Activated effector memory CD4-positive, alpha-beta T cell treated with anti-CD3 and anti-CD28 coated beads, Interleukin-2, amount 50 U/mL, for 16 hours (primary cell): ENCODE data around the gene FHAD1.
"Not testable (repeated sequence)": the region's sequence is repeated elsewhere in the genome, so short reads cannot be mapped to it uniquely, and the experiment has no call there.

Experiments
- DNase-seq: peaks from one replicate; pipeline ENCODE4 v3.0.0-alpha.2; 2020

Gene FHAD1

DNA sequence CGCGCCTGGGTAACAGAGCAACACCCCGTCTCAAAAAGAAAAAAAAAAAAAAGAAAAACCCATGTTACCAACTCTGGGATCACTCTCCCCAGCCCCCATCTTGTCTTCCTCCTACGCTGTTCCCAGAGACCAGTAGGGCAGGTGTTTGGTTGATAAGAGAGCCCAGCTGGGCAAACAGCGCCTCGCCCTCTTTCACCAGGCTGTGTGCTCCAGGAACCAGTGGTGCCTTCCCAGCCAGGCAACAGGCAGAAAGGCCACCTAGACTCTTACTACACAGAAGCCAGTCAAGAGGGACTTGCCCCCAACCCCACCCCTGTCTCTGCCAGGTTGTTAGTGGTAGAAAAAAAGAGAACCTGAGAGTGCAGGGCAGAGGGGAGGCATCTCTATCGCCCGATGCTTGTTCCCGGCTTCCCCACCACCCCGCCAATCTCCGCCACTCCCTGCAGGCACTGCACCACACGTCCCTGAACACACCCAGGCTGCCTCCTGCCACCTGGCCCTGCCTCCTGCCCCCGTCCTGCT lies 177.2 kb downstream of the FHAD1 start:
- no peak for DNase-seq

DNA sequence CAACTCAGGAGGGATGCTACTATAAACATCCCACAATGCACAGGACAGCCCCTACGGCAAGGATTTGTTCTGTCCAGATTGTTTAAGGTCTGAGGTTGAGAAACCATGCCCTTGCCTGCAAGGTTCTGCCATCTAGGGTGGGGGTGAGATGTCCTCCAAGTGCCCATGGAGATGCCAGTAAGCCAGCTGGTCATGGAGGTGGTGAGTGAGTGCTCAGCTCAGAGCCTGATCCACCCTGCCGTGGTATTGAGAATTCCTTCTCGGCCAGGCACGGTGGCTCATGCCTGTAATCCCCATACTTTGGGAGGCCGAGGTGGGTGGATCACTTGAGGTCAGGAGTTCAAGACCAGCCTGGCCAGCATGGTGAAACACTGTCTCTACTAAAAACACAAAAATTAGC lies 178.0 kb downstream of the FHAD1 start:
- no peak for DNase-seq

DNA sequence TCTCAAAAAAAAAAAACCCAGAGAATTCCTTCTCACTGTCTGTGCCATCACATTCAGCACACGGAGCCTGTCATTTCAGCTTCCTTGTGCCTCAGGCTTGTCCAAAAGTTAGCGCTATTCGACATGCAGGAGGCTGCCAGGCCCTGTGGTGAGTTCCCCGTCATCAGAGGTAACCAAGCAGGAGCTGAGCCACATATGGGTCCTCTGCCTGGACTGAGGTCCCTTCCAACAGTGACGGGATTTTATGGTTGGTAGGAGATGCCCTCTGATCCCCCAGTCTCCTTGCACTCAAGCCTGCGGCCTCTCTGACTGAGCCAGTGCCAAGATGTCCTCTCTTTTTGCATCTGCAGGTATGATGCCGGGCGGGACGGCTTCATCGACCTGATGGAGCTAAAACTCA lies 178.5 kb downstream of the FHAD1 start:
- DNase-seq, result no peak

DNA sequence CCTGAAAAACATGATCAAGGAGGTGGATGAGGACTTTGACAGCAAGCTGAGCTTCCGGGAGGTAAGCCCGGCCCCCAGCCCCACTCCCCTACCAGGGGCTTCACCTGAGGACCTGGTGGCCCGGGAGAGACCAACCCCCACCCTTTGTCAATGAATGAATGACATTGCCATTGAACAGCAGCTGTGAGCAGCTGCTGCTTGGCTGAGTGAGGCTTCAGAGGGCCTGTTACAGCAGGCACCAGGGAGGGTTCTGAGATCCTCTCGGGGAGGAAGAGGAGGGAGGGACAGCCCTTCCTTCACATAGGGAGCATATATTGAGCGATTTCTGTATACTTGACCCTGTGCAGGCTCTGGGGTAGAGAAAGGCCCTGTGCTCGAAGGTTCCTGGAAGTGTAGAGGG lies 178.9 kb downstream of the FHAD1 start:
- no peak for DNase-seq

DNA sequence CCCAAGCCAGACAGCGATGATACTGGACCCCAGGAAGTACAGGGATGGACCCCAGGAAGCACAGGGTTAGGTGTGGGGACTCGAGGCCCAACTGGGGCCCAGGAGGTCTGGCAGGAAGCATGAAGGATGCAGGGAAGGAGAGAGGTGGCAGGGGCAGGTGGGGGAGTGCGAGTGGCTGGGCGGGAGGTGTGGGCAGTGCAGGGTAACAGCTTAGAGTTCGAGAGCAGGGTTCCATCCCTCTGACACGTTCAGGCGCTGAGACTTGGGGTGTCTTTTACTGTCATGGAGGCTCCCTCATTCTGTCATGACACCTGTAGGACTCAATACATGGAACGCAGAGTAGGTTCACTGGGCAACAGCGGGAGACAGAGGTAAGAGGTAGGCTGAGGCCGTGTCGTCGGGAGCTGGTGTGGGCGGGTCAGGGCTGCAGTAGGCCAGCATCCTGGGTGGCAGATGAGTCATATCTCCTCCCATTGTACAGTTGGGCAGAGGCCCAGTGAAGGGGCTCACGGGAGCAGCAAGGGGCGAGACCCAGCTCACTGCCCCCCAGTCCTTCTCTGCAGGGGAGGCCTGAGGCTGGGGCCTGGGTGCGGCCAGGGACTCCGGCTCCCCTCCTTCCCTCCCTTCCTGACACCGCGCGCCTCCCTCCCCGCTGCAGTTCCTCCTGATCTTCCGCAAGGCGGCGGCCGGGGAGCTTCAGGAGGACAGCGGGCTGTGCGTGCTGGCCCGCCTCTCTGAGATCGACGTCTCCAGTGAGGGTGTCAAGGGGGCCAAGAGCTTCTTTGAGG lies 179.7 kb downstream of the FHAD1 start:
- DNase-seq, result no peak

DNA sequence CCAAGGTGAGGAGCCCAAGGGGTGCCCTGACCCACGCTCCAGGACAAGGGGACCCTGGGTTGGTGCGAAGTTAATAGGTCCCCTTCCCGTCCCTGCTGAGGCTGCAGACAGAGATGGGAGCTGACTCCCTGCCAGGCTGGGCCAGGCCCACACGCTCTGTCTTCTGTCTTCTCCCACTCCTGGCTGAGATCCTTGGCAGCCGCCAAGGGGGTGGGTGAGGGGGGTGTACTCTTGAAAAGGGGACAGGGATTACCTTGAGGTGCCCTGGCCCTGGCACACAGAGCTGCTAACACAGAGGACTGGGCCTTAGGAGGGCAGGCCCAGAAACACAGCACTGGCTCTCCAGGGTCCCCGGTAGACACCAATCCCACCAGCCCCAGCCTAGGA lies 180.2 kb downstream of the FHAD1 start:
- DNase-seq, result no peak

DNA sequence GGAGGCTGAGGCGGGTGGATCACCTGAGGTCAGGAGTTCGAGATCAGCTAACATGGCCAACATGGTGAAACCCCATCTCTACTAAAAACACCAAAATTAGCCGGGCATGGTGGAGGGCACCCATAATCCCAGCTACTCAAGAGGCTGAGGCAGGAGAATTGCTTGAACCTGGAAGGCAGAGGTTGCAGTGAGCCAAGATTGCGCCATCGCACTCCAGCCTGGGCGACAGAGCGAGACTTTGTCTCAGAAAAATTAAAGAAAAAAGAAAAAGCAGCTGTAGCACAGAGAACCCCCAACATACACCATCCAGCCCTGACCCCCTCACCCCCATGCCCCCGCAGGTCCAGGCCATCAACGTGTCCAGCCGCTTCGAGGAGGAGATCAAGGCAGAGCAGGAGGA lies 181.2 kb downstream of the FHAD1 start:
- not testable (repeated sequence) for DNase-seq

DNA sequence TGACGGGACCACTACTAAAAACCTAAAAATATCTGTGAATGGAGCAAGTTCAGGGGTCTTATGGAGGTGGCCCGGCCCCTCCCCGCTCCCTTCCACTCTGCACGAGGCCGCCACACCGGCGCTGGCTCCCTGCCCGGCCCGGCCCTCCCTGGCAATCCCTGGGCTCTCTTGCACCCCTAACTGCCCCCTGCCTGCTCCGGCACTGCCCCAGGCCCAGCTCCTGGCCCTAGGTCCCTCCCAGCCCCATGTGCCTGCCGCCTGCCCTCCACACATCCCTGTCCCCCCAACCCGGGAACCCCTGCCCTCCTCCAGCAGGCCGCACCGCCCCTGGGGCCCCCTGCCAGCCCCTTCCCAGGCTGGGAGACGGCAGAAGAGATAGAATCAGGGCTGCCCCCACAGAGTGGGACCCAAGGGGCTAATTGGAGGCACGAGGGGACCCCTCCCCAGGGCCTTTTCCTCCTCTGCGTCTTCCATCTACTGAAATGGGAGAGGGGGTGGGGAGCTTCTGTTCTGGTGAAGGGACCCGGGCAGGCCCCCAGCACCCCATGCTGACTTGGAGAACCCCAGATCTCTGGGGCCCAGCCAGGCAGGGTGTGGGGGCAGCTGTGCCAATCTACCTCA lies 181.9 kb downstream of the FHAD1 start:
- no peak for DNase-seq

DNA sequence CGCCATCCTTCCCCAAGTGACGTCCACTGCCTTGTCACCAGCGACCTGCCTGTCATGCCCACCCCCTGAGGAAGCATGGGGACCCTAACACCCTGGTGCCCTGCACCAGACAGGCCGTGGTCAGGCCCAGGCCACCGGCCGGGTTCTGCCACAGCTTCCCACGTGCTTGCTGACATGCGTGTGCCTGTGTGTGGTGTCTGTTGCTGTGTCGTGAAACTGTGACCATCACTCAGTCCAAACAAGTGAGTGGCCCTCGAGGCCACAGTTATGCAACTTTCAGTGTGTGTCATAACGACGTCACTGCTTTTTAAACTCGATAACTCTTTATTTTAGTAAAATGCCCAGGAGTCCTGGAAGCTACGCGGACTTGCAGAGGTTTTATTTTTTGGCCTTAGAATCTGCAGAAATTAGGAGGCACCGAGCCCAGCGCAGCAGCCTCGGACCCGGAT lies 182.7 kb downstream of the FHAD1 start:
- no peak for DNase-seq

DNA sequence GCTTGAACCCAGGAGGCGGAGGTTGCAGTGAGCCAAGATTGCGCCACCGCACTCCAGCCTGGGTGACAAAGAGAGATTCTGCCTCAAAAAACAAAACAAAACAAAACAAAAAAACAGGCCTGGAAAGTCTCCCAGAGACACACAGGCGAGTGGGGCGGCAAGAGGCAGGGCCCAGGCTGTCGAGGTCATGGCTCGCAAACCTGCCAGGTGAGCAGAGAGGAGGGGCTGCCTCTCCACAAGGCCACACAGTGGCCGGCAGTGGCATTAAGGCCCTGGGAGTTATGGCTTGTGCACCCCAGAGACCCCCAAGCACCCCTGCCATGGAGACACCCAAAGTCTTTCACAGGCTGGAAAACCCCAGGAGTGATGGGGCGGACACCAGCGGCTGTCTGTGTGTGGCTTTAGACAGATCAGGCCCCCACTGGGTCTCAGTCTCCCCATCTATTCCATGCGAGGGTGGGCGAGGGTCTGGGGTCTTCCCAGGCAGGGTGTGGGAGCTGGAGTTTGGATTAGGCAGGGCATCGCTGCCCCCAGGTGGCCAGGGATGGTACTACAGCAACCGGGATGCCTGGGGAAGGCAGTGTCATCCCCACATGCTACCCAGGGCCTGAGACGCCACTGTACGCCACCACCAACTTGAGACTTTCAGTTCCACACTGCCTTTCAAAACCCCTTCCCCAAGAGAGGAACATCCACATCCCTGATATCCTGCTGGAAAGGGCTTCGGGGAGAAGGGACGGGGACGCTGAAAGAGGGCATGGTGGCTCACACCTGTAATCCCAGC lies 184.0 kb downstream of the FHAD1 start:
- peak; percentile 92 for DNase-seq

DNA sequence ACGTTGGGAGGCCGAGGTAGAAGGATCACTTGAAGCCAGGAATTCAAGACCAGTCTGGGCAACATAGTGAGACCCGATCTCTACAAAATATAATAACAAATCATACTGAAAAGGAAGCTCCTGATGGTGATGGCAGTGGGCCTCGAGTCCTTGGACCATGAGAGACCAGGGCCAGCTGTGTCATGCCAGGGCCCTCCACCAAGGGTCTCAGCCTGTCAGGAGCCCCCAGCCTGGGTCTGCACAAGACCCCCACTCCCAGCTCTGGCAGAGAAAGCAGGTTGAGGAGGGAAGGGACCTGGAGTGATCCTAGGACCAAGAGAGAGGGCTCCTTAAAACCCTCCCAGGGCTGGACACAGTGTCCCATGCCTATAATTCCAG lies 184.5 kb downstream of the FHAD1 start:
- no peak for DNase-seq

DNA sequence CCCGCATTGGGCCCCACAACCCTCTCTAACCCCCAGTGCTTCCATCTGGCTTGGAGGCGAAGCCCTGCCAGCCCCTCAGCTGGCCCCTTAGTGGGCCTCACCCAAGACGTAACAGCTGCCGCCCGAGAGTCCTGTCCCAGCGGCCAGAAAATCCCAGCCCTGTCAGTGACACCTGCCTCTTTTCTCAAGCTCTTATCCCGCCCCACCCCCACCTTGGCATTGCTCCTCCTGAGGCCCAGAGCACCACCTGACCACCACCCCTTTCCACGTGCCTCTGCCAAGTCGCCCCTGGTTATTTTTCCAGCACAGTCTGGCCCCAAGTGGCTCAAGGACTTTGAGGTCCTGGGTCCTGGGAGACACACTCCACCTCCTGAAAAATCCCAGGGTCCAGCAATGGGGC lies 185.3 kb downstream of the FHAD1 start:
- no peak for DNase-seq

DNA sequence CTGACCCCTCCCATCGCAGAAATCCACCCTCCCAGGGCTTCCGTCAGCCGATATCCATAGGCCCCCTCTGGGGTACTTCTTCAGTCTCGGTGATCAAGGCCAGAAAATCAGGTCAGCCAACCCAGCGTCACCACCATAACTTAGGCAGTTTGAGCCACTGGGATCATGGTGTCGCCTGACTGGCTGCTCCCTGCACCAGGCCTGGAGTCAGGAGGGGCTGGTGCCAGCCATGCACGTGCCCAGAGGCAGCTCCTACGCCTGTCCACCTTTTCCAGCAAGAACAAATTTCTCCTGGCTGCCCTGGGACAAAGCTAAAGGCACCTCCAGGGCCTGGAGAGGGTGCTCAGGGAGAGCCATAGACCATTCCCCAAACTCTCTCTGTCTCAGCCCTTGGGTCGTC lies 186.4 kb downstream of the FHAD1 start:
- DNase-seq, result no peak

DNA sequence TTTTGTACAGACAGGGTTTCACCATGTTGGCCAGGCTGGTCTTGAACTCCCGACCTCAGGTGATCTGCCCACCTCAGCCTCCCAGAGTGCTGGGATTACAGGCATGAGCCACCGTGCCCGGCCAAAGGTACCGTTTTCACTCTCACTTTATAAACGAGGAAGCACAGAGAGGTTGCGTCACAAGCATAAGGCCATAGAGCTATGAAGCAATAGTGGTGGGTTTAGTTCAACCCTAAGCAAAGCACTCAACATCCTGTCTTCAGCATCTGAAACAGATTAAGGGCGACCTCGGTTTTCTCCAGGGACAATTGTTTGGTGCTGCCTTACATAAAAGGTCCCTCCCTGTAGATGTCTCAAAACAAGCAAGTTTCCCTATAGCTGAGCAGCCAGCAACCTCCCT lies 187.7 kb downstream of the FHAD1 start:
- not testable (repeated sequence) for DNase-seq

DNA sequence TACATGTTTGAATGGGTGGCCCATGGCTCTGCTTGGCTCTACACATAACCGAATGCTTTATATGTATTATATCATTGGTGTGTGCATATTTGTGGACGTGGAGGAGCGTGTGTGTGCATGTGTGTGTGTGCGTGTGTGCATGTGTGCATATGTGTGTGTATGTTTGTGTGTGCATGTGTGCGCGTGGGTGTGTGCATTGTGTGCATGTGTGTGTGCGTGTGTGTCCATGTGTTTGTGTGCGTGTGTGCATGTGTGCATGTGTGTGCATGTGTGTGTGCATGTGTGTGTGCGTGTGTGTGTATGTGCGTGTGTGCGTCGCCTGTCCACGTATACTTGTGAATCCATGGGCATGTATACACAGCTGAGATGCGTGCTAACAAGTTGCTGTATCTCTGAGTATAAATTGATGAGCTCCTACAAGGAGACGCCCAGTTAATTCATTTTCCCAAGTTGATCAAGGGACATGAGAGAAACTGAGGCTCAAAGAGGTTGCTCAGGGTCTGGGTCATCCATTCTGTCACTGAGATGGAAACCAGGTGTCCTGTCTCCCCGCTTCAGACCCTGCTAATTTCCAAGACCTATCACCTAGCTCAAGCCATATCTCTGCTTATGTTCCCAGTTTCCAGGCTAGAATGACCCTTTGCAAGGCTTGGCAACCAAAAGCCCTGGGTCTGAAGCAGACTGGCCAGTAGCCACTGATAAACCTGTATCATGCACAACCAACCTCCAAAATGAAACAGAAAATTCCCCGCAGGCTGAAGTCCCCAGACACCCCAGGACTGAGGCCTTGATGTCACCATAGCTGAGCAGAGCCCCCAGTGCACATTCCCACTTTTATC lies 188.4 kb downstream of the FHAD1 start:
- DNase-seq, result no peak

DNA sequence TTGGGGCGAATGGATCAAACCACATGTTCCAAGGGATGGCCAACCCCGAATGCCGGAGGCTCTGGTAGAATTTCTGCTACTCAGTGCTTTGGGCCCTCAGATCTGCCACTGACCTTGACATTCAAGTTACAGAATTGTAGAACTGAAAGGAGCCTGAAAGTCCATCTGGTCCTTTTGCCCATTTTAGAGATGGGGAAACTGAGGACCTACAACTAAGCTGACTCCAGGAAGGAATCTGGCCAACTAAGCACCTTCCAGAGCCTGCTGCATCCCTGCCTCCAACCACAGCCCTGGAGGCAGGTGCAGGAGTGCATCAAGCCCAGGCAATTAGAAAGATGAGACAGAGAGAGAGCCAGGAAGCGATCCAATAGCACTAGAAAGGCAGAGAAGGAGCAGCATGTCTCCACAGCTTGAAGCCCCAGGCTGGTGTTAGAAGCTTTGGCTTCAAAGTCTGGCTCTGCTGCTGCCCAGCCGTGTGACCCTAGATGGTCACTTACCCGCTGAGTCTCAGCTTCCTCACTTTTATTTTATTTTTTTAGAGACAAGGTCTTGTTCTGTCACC lies 189.9 kb downstream of the FHAD1 start:
- DNase-seq, result no peak

DNA sequence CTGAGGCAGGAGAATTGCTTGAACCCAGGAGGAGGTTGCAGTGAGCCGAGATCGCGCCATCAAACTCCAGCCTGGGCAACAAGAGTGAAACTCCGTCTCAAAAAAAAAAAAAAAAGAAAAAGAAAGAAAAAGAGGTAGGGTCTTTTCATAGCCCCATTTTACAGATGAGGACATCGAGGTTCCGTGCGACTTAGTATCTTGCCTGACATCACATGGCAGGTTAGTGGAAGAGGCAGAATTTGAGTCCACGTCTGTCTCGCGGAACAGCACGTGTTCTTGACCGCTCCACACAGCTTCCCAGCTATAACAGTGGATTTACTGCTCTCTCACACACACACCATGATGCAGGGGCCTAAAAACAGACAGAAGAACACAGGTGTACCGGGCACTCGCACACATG lies 192.3 kb downstream of the FHAD1 start:
- no peak for DNase-seq

DNA sequence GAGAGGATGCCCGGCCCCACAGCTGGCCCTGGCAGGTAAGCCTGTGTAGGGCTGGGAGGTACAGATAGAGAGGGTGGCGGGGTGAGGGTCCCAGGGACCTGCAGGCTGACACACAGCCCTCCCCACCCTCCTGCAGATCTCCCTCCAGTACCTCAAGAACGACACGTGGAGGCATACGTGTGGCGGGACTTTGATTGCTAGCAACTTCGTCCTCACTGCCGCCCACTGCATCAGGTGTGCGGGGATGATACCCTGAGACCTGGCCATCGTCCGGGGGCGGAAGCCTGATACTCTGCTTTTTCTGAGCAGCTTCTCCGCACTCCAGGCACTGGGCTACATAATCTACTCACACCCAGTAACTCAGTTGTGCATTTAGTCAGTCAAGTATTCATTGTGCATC lies 193.3 kb downstream of the FHAD1 start:
- no peak for DNase-seq

DNA sequence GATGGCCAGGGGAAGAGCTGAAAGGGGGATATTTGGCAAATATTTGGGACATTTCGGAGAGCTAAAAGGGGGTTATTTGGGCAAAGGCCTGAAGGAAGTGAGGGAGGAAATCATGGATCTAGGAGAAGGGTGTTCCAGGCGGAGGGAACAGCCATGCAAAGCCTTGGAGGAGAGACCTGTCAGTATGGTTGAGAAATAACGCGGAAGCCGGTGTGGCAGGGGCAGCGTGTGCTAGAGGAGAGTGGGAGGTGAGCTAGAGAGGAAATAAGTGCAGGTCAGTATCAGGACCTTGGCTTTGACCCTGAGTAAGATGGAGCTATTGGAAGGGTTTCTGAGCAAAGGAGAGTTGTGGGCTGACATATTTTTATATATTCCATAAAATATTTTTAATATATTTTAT lies 194.2 kb downstream of the FHAD1 start:
- DNase-seq, result no peak

DNA sequence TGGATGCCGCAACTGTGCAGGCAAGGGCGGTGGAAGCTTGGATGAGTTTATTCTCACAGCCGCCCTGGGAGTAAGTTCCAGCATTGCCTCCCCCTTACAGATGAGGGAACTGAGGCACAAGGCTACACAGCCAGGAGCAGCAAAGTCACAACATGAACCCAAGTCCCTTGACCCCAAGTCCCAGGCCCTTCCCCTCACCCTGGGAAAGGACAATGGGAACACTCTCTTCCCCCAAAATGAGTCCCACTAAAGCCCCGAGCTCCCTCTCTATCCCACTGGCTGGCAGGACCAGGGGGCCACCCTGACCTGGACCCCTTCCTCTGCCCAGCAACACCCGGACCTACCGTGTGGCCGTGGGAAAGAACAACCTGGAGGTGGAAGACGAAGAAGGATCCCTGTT lies 195.1 kb downstream of the FHAD1 start:
- no peak for DNase-seq

DNA sequence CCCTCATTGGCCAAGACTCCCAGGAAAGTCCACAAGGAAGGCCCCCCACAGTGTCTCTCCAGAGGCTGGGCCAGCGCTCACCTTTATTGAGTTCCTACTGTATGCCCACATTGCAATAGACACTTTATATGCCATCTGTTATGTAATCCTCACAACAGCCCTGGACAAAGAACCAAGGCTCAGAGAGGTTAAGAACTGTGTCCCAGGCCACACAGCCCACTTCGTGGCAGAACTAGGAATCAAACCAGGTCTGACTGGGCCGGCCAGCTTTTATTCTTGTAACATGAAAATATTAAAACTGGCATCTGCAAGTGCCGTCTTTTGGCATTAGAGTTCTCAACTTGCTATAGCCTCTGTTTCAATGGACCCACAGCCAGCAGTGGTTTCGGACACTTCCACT lies 195.7 kb downstream of the FHAD1 start:
- DNase-seq, result no peak

DNA sequence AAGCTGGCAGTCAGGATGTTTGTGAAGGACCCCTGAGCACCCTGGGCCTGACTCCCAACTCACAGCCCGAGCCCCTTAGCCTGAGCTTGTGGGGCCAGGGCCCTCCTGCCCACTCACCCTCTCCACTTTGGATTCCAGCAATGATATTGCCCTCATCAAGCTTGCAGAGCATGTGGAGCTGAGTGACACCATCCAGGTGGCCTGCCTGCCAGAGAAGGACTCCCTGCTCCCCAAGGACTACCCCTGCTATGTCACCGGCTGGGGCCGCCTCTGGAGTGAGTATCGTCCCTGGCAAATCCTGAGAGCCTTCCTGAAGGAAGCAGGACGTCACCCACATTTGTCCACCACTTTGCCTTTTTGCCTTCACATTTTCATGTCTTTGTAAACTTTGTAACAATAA lies 196.3 kb downstream of the FHAD1 start:
- DNase-seq, result no peak
